HCT116 (cell line): ENCODE measurements around the gene CYP4F8.

Experiments used
- CBX3 ChIP-seq: IDR thresholded peaks from 2 replicates; pipeline ENCODE4 v1.6.1; 2012; ENCODE audit warnings: low read depth
- CEBPB ChIP-seq: IDR thresholded peaks from 2 replicates; pipeline ENCODE4 v1.6.1; 2012; ENCODE audit warnings: low read depth
- ELF1 ChIP-seq: IDR thresholded peaks from 2 replicates; pipeline ENCODE4 v1.6.1; 2012; ENCODE audit warnings: low read depth, borderline replicate concordance
- EZH2 ChIP-seq: fragments of 200-600 bp; sonication (generic); IDR thresholded peaks from 2 replicates; pipeline ENCODE4 v1.6.1; 2017; ENCODE audit warnings: antibody characterized with exemption, mixed run types
- POLR2A ChIP-seq: IDR thresholded peaks from 2 replicates; pipeline ENCODE4 v1.7.0; 2011; ENCODE audit warnings: borderline replicate concordance; ENCODE audit not compliant: insufficient read depth, insufficient read length; ENCODE audit errors: extremely low read depth
- POLR2AphosphoS5 ChIP-seq: IDR thresholded peaks from 2 replicates; pipeline ENCODE4 v1.6.1; 2011; ENCODE audit warnings: mild to moderate bottlenecking, low read depth, low read length, moderate library complexity
- RAD21 ChIP-seq: IDR thresholded peaks from 2 replicates; pipeline ENCODE4 v1.6.1; 2012; ENCODE audit warnings: low read depth, mild to moderate bottlenecking
- SP1 ChIP-seq: IDR thresholded peaks from 2 replicates; pipeline ENCODE4 v1.6.1; 2012; ENCODE audit warnings: low read depth
- ZFX ChIP-seq: fragments of 450-650 bp; IDR thresholded peaks from 2 replicates; pipeline ENCODE4 v1.6.1; 2017
- ZNF274 ChIP-seq: fragments of 200-500 bp; sonication (Bioruptor generic); IDR thresholded peaks from 2 replicates; pipeline ENCODE4 v1.6.1; 2014; ENCODE audit warnings: mild to moderate bottlenecking, low read depth, low read length, inconsistent platforms
- TF ChIP-seq, protein P1 (sequence below): IDR thresholded peaks from 2 replicates; pipeline ENCODE4 v1.6.1; 2012; ENCODE audit warnings: low read depth
- TF ChIP-seq, protein P2 (sequence below), 3 experiments: fragments of 200-600 bp in 1 of 3; sonication (generic) in 1 of 3; IDR thresholded peaks in 2 of 3; conservative IDR thresholded peaks in 1 of 3; 2 replicates each; pipeline ENCODE4 v1.5.1; 2012 to 2017; ENCODE audit warnings: low read depth in 2 of 3, low read length in 2 of 3, antibody characterized with exemption in 1 of 3, borderline replicate concordance in 1 of 3, control low read depth in 1 of 3, mild to moderate bottlenecking in 1 of 3, mixed read lengths in 1 of 3, mixed run types in 1 of 3, moderate library complexity in 1 of 3; ENCODE audit not compliant: insufficient read depth in 1 of 3
- TF ChIP-seq, protein P3 (sequence below): IDR thresholded peaks from 2 replicates; pipeline ENCODE4 v1.6.1; 2011; ENCODE audit warnings: mild to moderate bottlenecking, low read length, moderate library complexity; ENCODE audit not compliant: insufficient replicate concordance; ENCODE audit errors: extremely low read depth

- TF ChIP-seq, protein P1, sequence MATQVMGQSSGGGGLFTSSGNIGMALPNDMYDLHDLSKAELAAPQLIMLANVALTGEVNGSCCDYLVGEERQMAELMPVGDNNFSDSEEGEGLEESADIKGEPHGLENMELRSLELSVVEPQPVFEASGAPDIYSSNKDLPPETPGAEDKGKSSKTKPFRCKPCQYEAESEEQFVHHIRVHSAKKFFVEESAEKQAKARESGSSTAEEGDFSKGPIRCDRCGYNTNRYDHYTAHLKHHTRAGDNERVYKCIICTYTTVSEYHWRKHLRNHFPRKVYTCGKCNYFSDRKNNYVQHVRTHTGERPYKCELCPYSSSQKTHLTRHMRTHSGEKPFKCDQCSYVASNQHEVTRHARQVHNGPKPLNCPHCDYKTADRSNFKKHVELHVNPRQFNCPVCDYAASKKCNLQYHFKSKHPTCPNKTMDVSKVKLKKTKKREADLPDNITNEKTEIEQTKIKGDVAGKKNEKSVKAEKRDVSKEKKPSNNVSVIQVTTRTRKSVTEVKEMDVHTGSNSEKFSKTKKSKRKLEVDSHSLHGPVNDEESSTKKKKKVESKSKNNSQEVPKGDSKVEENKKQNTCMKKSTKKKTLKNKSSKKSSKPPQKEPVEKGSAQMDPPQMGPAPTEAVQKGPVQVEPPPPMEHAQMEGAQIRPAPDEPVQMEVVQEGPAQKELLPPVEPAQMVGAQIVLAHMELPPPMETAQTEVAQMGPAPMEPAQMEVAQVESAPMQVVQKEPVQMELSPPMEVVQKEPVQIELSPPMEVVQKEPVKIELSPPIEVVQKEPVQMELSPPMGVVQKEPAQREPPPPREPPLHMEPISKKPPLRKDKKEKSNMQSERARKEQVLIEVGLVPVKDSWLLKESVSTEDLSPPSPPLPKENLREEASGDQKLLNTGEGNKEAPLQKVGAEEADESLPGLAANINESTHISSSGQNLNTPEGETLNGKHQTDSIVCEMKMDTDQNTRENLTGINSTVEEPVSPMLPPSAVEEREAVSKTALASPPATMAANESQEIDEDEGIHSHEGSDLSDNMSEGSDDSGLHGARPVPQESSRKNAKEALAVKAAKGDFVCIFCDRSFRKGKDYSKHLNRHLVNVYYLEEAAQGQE = no peak
- TF ChIP-seq EZH2 (no peak), ZNF274 (no peak), SP1 (no peak), POLR2A (no peak), POLR2AphosphoS5 (no peak), ELF1 (no peak), CBX3 (no peak), CEBPB (no peak), RAD21 (no peak), ZFX (no peak)
- TF ChIP-seq, protein P2, sequence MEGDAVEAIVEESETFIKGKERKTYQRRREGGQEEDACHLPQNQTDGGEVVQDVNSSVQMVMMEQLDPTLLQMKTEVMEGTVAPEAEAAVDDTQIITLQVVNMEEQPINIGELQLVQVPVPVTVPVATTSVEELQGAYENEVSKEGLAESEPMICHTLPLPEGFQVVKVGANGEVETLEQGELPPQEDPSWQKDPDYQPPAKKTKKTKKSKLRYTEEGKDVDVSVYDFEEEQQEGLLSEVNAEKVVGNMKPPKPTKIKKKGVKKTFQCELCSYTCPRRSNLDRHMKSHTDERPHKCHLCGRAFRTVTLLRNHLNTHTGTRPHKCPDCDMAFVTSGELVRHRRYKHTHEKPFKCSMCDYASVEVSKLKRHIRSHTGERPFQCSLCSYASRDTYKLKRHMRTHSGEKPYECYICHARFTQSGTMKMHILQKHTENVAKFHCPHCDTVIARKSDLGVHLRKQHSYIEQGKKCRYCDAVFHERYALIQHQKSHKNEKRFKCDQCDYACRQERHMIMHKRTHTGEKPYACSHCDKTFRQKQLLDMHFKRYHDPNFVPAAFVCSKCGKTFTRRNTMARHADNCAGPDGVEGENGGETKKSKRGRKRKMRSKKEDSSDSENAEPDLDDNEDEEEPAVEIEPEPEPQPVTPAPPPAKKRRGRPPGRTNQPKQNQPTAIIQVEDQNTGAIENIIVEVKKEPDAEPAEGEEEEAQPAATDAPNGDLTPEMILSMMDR (IDR thresholded peaks at IDR 0.05 in 2 of 3, conservative IDR thresholded peaks at IDR 0.05 in 1 of 3; ENCODE audit: borderline replicate concordance in 1 of 3, insufficient read depth in 1 of 3, low read depth in 2 of 3, low read length in 2 of 3) = no peak
- TF ChIP-seq, protein P3, sequence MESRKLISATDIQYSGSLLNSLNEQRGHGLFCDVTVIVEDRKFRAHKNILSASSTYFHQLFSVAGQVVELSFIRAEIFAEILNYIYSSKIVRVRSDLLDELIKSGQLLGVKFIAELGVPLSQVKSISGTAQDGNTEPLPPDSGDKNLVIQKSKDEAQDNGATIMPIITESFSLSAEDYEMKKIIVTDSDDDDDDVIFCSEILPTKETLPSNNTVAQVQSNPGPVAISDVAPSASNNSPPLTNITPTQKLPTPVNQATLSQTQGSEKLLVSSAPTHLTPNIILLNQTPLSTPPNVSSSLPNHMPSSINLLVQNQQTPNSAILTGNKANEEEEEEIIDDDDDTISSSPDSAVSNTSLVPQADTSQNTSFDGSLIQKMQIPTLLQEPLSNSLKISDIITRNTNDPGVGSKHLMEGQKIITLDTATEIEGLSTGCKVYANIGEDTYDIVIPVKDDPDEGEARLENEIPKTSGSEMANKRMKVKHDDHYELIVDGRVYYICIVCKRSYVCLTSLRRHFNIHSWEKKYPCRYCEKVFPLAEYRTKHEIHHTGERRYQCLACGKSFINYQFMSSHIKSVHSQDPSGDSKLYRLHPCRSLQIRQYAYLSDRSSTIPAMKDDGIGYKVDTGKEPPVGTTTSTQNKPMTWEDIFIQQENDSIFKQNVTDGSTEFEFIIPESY = no peak
Observed at GRCh38 chr19:15640904-15641597, 26.0 kb downstream of the CYP4F8 start.
